ENCODE results near the gene FARS2.

DNA sequence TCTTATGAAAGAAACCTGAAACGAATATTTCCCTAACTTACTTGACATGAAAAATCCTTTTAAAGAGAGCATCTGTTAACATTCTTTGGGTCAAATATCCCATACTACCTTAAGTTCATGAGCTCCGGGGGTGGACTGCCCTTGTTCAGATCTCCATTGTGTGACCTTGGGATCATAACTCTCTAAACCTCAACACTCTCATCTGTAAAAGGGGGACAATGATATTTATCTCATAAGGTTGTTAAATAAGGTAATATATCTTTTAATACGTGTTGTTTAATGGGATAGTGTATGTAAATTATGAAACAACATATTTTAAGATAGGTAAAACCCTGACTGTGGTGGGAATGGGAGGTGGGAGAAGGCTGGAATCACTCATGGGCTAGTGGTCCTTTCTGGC lies 326.3 kb downstream of the FARS2 start:
- TF ChIP-seq, protein P1, sequence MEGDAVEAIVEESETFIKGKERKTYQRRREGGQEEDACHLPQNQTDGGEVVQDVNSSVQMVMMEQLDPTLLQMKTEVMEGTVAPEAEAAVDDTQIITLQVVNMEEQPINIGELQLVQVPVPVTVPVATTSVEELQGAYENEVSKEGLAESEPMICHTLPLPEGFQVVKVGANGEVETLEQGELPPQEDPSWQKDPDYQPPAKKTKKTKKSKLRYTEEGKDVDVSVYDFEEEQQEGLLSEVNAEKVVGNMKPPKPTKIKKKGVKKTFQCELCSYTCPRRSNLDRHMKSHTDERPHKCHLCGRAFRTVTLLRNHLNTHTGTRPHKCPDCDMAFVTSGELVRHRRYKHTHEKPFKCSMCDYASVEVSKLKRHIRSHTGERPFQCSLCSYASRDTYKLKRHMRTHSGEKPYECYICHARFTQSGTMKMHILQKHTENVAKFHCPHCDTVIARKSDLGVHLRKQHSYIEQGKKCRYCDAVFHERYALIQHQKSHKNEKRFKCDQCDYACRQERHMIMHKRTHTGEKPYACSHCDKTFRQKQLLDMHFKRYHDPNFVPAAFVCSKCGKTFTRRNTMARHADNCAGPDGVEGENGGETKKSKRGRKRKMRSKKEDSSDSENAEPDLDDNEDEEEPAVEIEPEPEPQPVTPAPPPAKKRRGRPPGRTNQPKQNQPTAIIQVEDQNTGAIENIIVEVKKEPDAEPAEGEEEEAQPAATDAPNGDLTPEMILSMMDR (IDR thresholded peaks at IDR 0.05), result no peak
- TF ChIP-seq EZH2 (IDR thresholded peaks at IDR 0.05; ENCODE audit: borderline replicate concordance, insufficient read depth, low read depth, low read length, poor library complexity, severe bottlenecking), result no peak
